SH-SY5Y (cell line): Measurements from ENCODE around the gene GLMP.

Experiments used
- GATA2 ChIP-seq: IDR thresholded peaks from 2 replicates; pipeline ENCODE4 v1.6.1; 2011; ENCODE audit warnings: mild to moderate bottlenecking, low read depth, low read length
- GATA3 ChIP-seq: IDR thresholded peaks from 2 replicates; pipeline ENCODE4 v1.6.1; 2011; ENCODE audit warnings: low read depth, mild to moderate bottlenecking, low read length, moderate library complexity

GRCh38 chr1:156260896-156261295 lies 34.6 kb downstream of the GLMP start:
- no peak for TF ChIP-seq GATA2
- TF ChIP-seq GATA3: no peak
